CD4-positive, alpha-beta T cell (primary cell): ENCODE measurements around the gene ADAMTSL2. TPM values are rescaled to one million over a fixed set of nuclear protein-coding genes. Genes with fewer than 3 reads are reported as not detected.

Experiments
- ATAC-seq: fragments of 200-7000 bp; cut with Tn5 transposase; one replicate; pipeline ENCODE4 v1.10.0; 2022; ENCODE audit warnings: mild to moderate bottlenecking; ENCODE audit not compliant: poor library complexity
- CTCF ChIA-PET: fragments of 350-600 bp; sonication (Branson Sonifier 250); formaldehyde crosslinking; loops from one replicate; lab custom pipeline; 2021; ENCODE audit warnings: antibody characterized with exemption, inconsistent platforms; lab: Charles Lee
- POLR2A ChIA-PET: fragments of 350-600 bp; sonication (Branson Sonifier 250); formaldehyde crosslinking; loops from one replicate; lab custom pipeline; 2021; ENCODE audit warnings: antibody characterized with exemption, inconsistent platforms; lab: Charles Lee
- DNase-seq, 14 experiments: peaks; one replicate each; pipeline ENCODE4 v3.0.0-alpha.2; 2013 to 2020; ENCODE audit warnings: mixed read lengths in 2 of 14
- H3K27ac ChIP-seq, 2 donors: one replicate each; pipeline versions ENCODE4 v1.5.1 to v1.7.0; 2013; ENCODE audit warnings: low read length in 2 of 2, low read depth in 1 of 2, mild to moderate bottlenecking in 1 of 2
- H3K27me3 ChIP-seq, 2 experiments: 1 replicate in 1 of 2; 2 replicates in 1 of 2; pipeline versions ENCODE4 v1.6.1 to v1.7.0; 2013; ENCODE audit warnings: low read length in 2 of 2, control low read depth in 1 of 2, mild to moderate bottlenecking in 1 of 2, moderate library complexity in 1 of 2; ENCODE audit not compliant: insufficient read depth in 2 of 2, control insufficient read depth in 1 of 2
- H3K36me3 ChIP-seq: one replicate; pipeline ENCODE4 v1.6.1; 2013; ENCODE audit warnings: low read length, control low read depth; ENCODE audit not compliant: insufficient read depth
- H3K4me1 ChIP-seq: one replicate; pipeline ENCODE4 v1.6.1; 2013; ENCODE audit warnings: low read length, control low read depth; ENCODE audit not compliant: insufficient read depth
- H3K4me3 ChIP-seq: one replicate; pipeline ENCODE4 v1.5.1; 2013; ENCODE audit warnings: mild to moderate bottlenecking, low read length, moderate library complexity
- H3K9me3 ChIP-seq, 2 experiments: 1 replicate in 1 of 2; 2 replicates in 1 of 2; pipeline versions ENCODE4 v1.6.1 to v1.7.0; 2013; ENCODE audit warnings: low read length in 2 of 2, mild to moderate bottlenecking in 2 of 2, control low read depth in 1 of 2, moderate library complexity in 1 of 2; ENCODE audit not compliant: control insufficient read depth in 1 of 2, insufficient read depth in 1 of 2
- H3K27ac Mint-ChIP-seq: one replicate; pipeline ENCODE4 v1.8.0; 2020; ENCODE audit warnings: mixed read lengths
- H3K27me3 Mint-ChIP-seq: one replicate; pipeline ENCODE4 v1.8.0; 2021; ENCODE audit warnings: mixed read lengths
- H3K36me3 Mint-ChIP-seq: one replicate; pipeline ENCODE4 v1.8.0; 2021; ENCODE audit warnings: low read depth, mixed read lengths
- H3K4me1 Mint-ChIP-seq: one replicate; pipeline ENCODE4 v1.8.0; 2021; ENCODE audit warnings: low read depth, mixed read lengths
- H3K4me3 Mint-ChIP-seq: one replicate; pipeline ENCODE4 v1.8.0; 2020; ENCODE audit warnings: mild to moderate bottlenecking, mixed read lengths
- H3K9me3 Mint-ChIP-seq: one replicate; pipeline ENCODE4 v1.8.0; 2020; ENCODE audit warnings: mixed read lengths
- intact Hi-C, 2 experiments: fragments of 100-400 bp; cut with DNase I in 1 of 2; cut with micrococcal nuclease in 1 of 2; formaldehyde crosslinking; loops; one replicate each; pipeline versions ENCODE4 v1.15.1 to v1.9.0; 2023 to 2025; cut with DNase I, micrococcal nuclease
- total RNA-seq, 174 experiments: library from RNA in 2 of 174; stranded (reverse) in 2 of 174; gene quantifications; one replicate each; pipeline ENCODE4 v1.2.3 and lab custom pipeline; 2021 to 2026
- TF ChIP-seq, protein P1 (sequence below): fragments of 200-600 bp; IDR thresholded peaks from one replicate; pipeline ENCODE4 v1.8.0; 2022; ENCODE audit warnings: antibody characterized with exemption, mild to moderate bottlenecking

ADAMTSL2 gene
- total RNA-seq, 2 experiments from 2014 or later, result 1.2 to 1.3 TPM

- Histone ChIP-seq H3K27ac (no peak overlapping the region), H3K27me3 (peaks cover 12 to 18% of the 10 kb centered on the region in 2 experiments), H3K4me3 (no peak overlapping the region), H3K4me1 (no peaks in the 10 kb centered on the region), H3K9me3 (no peaks in the 10 kb centered on the region), H3K36me3 (no peaks in the 10 kb centered on the region)
- ChIA-PET CTCF (no interaction called here), POLR2A (no interaction called here)
- H3K4me3 Mint-ChIP-seq, result no peak overlapping the region
- H3K4me1 Mint-ChIP-seq, result peaks cover 8% of the 10 kb centered on the region
- peaks cover 50% of the 10 kb centered on the region for H3K27me3 Mint-ChIP-seq
- no peaks in the 10 kb centered on the region for H3K36me3 Mint-ChIP-seq
- H3K27ac Mint-ChIP-seq, result no peak overlapping the region
- H3K9me3 Mint-ChIP-seq, result no peaks in the 10 kb centered on the region
- TF ChIP-seq, protein P1, sequence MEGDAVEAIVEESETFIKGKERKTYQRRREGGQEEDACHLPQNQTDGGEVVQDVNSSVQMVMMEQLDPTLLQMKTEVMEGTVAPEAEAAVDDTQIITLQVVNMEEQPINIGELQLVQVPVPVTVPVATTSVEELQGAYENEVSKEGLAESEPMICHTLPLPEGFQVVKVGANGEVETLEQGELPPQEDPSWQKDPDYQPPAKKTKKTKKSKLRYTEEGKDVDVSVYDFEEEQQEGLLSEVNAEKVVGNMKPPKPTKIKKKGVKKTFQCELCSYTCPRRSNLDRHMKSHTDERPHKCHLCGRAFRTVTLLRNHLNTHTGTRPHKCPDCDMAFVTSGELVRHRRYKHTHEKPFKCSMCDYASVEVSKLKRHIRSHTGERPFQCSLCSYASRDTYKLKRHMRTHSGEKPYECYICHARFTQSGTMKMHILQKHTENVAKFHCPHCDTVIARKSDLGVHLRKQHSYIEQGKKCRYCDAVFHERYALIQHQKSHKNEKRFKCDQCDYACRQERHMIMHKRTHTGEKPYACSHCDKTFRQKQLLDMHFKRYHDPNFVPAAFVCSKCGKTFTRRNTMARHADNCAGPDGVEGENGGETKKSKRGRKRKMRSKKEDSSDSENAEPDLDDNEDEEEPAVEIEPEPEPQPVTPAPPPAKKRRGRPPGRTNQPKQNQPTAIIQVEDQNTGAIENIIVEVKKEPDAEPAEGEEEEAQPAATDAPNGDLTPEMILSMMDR, result no peak
- intact Hi-C loops, result no loop called here
- ATAC-seq, result no peak
- DNase-seq, result no peak
Measured at GRCh38 chr9:133576875-133577736, 42.6 kb downstream of the ADAMTSL2 start.

DNA sequence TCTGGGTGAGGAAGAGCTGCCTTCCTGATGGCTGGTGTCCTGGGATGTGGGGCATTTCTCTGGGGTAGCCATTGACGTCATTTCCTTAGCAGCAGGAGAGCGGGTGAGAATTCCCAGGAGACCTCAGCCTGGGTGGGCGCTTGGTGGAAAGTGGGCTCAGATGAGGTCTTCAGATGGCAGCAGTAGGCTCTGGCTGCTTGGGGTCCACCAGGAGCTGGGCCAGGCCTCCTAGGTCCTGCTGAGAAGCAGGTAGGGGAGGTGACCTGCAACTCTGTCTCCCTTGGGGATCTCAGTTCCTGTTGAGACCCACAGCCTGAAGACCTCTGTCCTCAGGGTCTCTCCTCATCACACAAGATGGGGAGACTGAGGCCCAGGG, 43.2 kb downstream of the ADAMTSL2 start:
- Histone ChIP-seq H3K27ac (no peak overlapping the region), H3K27me3 (peaks cover 18 to 21% of the 10 kb centered on the region in 2 experiments), H3K4me1 (no peaks in the 10 kb centered on the region), H3K36me3 (no peaks in the 10 kb centered on the region), H3K9me3 (no peaks in the 10 kb centered on the region), H3K4me3 (no peak overlapping the region)
- intact Hi-C loops, result no loop called here
- POLR2A ChIA-PET, result no interaction called here
- Mint-ChIP-seq H3K36me3 (no peaks in the 10 kb centered on the region), H3K4me3 (no peak overlapping the region), H3K9me3 (no peaks in the 10 kb centered on the region), H3K4me1 (peaks cover 8% of the 10 kb centered on the region), H3K27me3 (peaks cover 56% of the 10 kb centered on the region), H3K27ac (no peak overlapping the region)
- ATAC-seq (no peak), DNase-seq (no peak)
- TF ChIP-seq, protein P1, result no peak
- CTCF ChIA-PET, result no interaction called here

DNA sequence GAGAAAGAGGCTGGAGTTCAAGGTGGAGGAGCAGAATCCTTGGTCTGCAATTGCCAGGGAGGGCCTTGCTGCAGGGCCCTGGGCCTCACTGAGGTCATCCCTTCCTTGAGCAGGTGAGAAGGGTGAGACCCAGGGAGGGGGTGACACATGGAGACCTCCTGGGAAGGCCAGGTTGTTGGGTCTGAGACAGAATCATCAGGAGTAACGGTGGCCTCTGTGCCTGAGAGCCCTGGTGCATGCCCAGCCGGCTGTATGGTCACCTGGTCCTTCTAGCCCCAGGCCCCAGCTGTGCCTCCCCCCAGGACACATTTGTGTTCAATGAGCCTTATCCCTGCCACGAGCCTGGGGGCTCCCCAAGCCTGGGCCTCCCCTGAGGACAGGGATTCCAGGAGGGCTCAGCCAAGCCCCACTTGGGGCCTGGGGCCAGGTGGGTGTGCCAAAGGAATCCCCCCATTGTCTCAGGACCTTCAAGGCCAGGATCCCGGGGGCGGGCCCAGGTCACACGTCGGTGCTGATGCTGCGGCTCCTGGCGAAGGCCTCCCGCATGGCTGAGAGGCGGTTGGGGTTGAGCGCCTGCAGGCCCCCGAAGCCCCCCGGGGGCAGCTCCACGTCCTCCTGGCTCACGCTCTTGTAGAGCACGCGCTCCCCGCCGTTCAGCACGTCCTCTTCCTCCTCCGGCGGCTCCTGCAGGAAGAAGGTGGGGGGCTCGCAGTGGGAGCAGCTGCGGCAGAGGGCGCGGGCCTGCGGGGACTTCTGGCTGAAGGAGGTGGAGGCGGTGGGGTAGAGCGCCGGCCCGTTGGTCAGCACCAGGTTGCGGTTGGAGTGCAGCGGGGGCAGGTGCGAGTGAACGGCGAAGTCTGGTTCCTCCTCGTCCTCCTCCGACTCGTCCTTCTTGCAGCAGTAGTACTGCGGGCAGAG, 44.3 kb downstream of the ADAMTSL2 start:
- DNase-seq, result no peak
- no peak overlapping the region for H3K27ac Mint-ChIP-seq
- TF ChIP-seq, protein P1, result no peak
- H3K36me3 ChIP-seq, result no peaks in the 10 kb centered on the region
- H3K27me3 ChIP-seq, result peaks cover 29% of the 10 kb centered on the region in 2 experiments
- no peaks in the 10 kb centered on the region for H3K9me3 Mint-ChIP-seq
- H3K4me1 ChIP-seq, result no peaks in the 10 kb centered on the region
- H3K27ac ChIP-seq, result no peak overlapping the region
- POLR2A ChIA-PET, result no interaction called here
- no peaks in the 10 kb centered on the region for H3K36me3 Mint-ChIP-seq
- intact Hi-C loops, result no loop called here
- CTCF ChIA-PET, result no interaction called here
- no peak for ATAC-seq
- H3K9me3 ChIP-seq, result no peaks in the 10 kb centered on the region
- H3K4me1 Mint-ChIP-seq, result peaks cover 8% of the 10 kb centered on the region
- peaks cover 62% of the 10 kb centered on the region for H3K27me3 Mint-ChIP-seq
- H3K4me3 ChIP-seq, result no peak overlapping the region
- H3K4me3 Mint-ChIP-seq, result no peak overlapping the region
